GM21390 (cell line): ENCODE measurements around the gene ZSCAN22.
A peak's percentile ranks its signal among the peaks of the same experiment; 100 is the strongest.
"Not testable (repeated sequence)": the region's sequence is repeated elsewhere in the genome, so short reads cannot be mapped to it uniquely, and the experiment has no call there.

Experiments
- ATAC-seq: cut with Tn5 transposase; IDR thresholded peaks from one replicate; pipeline ENCODE4 v1.9.1; 2021; ENCODE audit not compliant: unreplicated experiment

Gene ZSCAN22

GRCh38 chr19:58326914-58327726 lies at the start of gene ZSCAN22:
ZSCAN22 (plus strand) TSS chr19:58326994; CDS start chr19:58334803, 7,809 bp downstream.
- peak; percentile 88 for ATAC-seq

- no peak for ATAC-seq
Observed at GRCh38 chr19:58277197-58277596, 49.6 kb upstream of the ZSCAN22 start.

- ATAC-seq, result peak; percentile 3
Observed at GRCh38 chr19:58277748-58278540, 48.9 kb upstream of the ZSCAN22 start.

- ATAC-seq, result peak; percentile 94
Observed at GRCh38 chr19:58278541-58279041, 48.2 kb upstream of the ZSCAN22 start, which contains the start of gene ZNF8. ZNF8 (plus strand) TSS chr19:58278955; CDS start chr19:58279082, 127 bp downstream.

- peak; percentile 21 for ATAC-seq
Observed at GRCh38 chr19:58279042-58279924, 47.5 kb upstream of the ZSCAN22 start.

GRCh38 chr19:58279925-58280316 lies 46.9 kb upstream of the ZSCAN22 start:
- ATAC-seq, result no peak

GRCh38 chr19:58284199-58284598 lies 42.6 kb upstream of the ZSCAN22 start:
- no peak for ATAC-seq

- no peak for ATAC-seq
Observed at GRCh38 chr19:58291943-58292342, 34.9 kb upstream of the ZSCAN22 start.

- no peak for ATAC-seq
Observed at GRCh38 chr19:58294743-58295374, 31.9 kb upstream of the ZSCAN22 start.

GRCh38 chr19:58296104-58296503 lies 30.7 kb upstream of the ZSCAN22 start:
- ATAC-seq, result no peak

GRCh38 chr19:58300620-58301019 lies 26.2 kb upstream of the ZSCAN22 start:
- ATAC-seq, result no peak

- ATAC-seq, result no peak
Observed at GRCh38 chr19:58304255-58304654, 22.5 kb upstream of the ZSCAN22 start.

- ATAC-seq, result no peak
Observed at GRCh38 chr19:58304748-58305064, 22.1 kb upstream of the ZSCAN22 start.

GRCh38 chr19:58305065-58305931 lies 21.5 kb upstream of the ZSCAN22 start, which contains the start of gene ERVK3-1:
ERVK3-1 (plus strand) TSS chr19:58305377; CDS start chr19:58312169, 6,792 bp downstream.
- peak; percentile 97 for ATAC-seq

- no peak for ATAC-seq
Observed at GRCh38 chr19:58305932-58306323, 20.9 kb upstream of the ZSCAN22 start.

- no peak for ATAC-seq
Observed at GRCh38 chr19:58307736-58308135, 19.1 kb upstream of the ZSCAN22 start.

- not testable (repeated sequence) for ATAC-seq
Observed at GRCh38 chr19:58310685-58311084, 16.1 kb upstream of the ZSCAN22 start.

- ATAC-seq, result no peak
Observed at GRCh38 chr19:58311345-58311865, 15.4 kb upstream of the ZSCAN22 start.

GRCh38 chr19:58315580-58315979 lies 11.2 kb upstream of the ZSCAN22 start:
- ATAC-seq, result no peak
